Right lobe of liver (tissue), 6 donors: ENCODE data around the gene SEMA4B. TPM values are rescaled to one million over a fixed set of nuclear protein-coding genes. Genes with fewer than 3 reads are reported as not detected.

ENCODE experiments used
- ATAC-seq, 4 donors: fragments of 200-7000 bp; cut with Tn5 transposase; one replicate each; pipeline ENCODE4 v1.9.1; 2020; ENCODE audit warnings: mild to moderate bottlenecking in 4 of 4, moderate library complexity in 4 of 4
- DNase-seq, 3 donors: peaks; one replicate each; pipeline ENCODE4 v3.0.0-alpha.2; 2020
- H3K27ac ChIP-seq, 3 donors: fragments of 200-600 bp; one replicate each; pipeline ENCODE4 v1.8.0; 2022
- H3K27me3 ChIP-seq, 2 donors: fragments of 200-600 bp; one replicate each; pipeline ENCODE4 v1.8.0; 2022
- H3K36me3 ChIP-seq, 4 donors: fragments of 200-600 bp; sonication (generic) in 1 of 4; one replicate each; pipeline versions ENCODE4 v1.5.1 to v1.8.0; 2017 to 2022; ENCODE audit warnings: control low read depth in 1 of 4
- H3K4me1 ChIP-seq, 4 donors: fragments of 200-600 bp; sonication (generic) in 1 of 4; one replicate each; pipeline versions ENCODE4 v1.5.1 to v1.8.0; 2017 to 2022; ENCODE audit warnings: control low read depth in 1 of 4
- H3K4me3 ChIP-seq, 3 donors: fragments of 200-600 bp; one replicate each; pipeline ENCODE4 v1.8.0; 2022
- H3K9me3 ChIP-seq, 4 donors: fragments of 200-600 bp; sonication (generic) in 1 of 4; one replicate each; pipeline versions ENCODE4 v1.5.1 to v1.8.0; 2017 to 2022; ENCODE audit warnings: control low read depth in 1 of 4
- POLR2A ChIP-seq: fragments of 450-650 bp; IDR thresholded peaks from one replicate; pipeline ENCODE4 v1.6.1; 2017; ENCODE audit warnings: antibody characterized with exemption, mild to moderate bottlenecking
- WGBS: methylation state at CpG from one replicate; pipeline ENCODE4 v1.1.6; 2018; ENCODE audit warnings: low coverage, low lambda C conversion rate; ENCODE audit not compliant: insufficient coverage; ENCODE audit errors: missing lambda C conversion rate; 5-methylcytosine and 5-hydroxymethylcytosine counted together
- intact Hi-C, 2 donors: fragments of 100-400 bp; cut with DNase I; formaldehyde crosslinking; loops; one replicate each; pipeline versions ENCODE4 v1.11.2 to v1.14.1; 2022
- total RNA-seq, 6 experiments: library from RNA; depleted of rRNA in 2 of 6; stranded (reverse); fragments of >200 nt in 2 of 6; fragmentation: NEBNext Ultra II Directional in 3 of 6; extraction: Animal tissue kit (Norgen Biotek cat#: 25700) in 3 of 6; gene quantifications; one replicate each; pipeline versions ENCODE4 v1.1.0 to v1.2.4, GENCODE V29; 2016 to 2023
- TF ChIP-seq, protein P1 (sequence below), 4 donors: fragments of 200-600 bp in 3 of 4; fragments of 450-650 bp in 1 of 4; IDR thresholded peaks; one replicate each; pipeline versions ENCODE4 v1.5.1 to v1.8.0; 2016 to 2022; ENCODE audit warnings: antibody characterized with exemption in 4 of 4, mild to moderate bottlenecking in 2 of 4
- donor health status: DM: no; HTN: yes; CAD: no.
- donor health status: DM: no; HTN: no; CAD: no.
- donor health status: DM: no; HTN: no; CAD: no.
- donor health status: DM: no; HTN: yes; CAD: no.
- donor health status: DM: no; HTN: yes; CAD: no.

The SEMA4B gene
- total RNA-seq, 6 experiments from 2014 or later: 17.1 to 67.7 (median 20.3) TPM

DNA sequence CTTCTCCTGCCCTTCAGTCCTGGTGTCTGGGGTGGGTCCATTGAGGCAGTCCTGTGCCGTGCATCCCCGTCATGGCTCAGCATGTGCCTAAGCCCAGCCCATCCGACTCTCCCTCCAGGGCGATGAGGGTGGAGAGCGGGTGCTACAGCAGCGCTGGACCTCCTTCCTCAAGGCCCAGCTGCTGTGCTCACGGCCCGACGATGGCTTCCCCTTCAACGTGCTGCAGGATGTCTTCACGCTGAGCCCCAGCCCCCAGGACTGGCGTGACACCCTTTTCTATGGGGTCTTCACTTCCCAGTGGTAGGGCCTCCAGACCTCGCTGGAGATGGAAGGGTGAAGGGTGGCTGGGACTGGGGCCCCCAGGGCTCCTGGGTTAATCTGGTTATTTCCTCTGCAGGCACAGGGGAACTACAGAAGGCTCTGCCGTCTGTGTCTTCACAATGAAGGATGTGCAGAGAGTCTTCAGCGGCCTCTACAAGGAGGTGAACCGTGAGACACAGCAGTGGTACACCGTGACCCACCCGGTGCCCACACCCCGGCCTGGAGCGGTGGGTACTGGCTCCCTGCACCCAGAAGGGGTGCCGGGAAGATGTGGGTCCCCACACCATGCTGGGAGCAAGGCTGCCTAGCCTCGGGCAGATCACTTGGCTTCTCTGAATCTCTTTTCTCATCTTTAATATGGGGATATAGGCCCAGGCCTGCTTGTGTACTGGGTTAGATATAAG, 22.5 kb downstream of the SEMA4B start:
- WGBS: 76% methylated on average over 5 of the region's 22 CpGs
- Histone ChIP-seq H3K27ac (no peak overlapping the region), H3K27me3 (no peaks in the 10 kb centered on the region), H3K4me3 (no peak overlapping the region), H3K9me3 (no peaks in the 10 kb centered on the region), H3K4me1 (peaks cover 0 to 11% (median 0%) of the 10 kb centered on the region in 4 donors), H3K36me3 (peaks cover 11 to 69% (median 33%) of the 10 kb centered on the region in 4 donors)
- ATAC-seq: no peak
- no peak for DNase-seq
- TF ChIP-seq, protein P1, sequence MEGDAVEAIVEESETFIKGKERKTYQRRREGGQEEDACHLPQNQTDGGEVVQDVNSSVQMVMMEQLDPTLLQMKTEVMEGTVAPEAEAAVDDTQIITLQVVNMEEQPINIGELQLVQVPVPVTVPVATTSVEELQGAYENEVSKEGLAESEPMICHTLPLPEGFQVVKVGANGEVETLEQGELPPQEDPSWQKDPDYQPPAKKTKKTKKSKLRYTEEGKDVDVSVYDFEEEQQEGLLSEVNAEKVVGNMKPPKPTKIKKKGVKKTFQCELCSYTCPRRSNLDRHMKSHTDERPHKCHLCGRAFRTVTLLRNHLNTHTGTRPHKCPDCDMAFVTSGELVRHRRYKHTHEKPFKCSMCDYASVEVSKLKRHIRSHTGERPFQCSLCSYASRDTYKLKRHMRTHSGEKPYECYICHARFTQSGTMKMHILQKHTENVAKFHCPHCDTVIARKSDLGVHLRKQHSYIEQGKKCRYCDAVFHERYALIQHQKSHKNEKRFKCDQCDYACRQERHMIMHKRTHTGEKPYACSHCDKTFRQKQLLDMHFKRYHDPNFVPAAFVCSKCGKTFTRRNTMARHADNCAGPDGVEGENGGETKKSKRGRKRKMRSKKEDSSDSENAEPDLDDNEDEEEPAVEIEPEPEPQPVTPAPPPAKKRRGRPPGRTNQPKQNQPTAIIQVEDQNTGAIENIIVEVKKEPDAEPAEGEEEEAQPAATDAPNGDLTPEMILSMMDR (IDR thresholded peaks at IDR 0.05): no peak
- no peak for TF ChIP-seq POLR2A
- intact Hi-C loops: loop anchor here in 1 of 2 donors (10.0 kb wide), 1 partner anchor 79 kb away; no protein-coding TSS in a partner anchor

DNA sequence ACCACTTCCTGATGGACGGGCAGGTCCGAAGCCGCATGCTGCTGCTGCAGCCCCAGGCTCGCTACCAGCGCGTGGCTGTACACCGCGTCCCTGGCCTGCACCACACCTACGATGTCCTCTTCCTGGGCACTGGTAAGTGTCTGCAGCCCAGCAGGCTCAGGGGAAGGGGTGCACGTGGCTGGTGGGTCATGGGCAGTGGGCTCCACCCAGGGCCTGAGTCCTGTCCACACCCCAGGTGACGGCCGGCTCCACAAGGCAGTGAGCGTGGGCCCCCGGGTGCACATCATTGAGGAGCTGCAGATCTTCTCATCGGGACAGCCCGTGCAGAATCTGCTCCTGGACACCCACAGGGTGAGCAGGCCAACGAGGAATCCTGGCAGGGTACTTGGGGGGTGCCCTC, 23.9 kb downstream of the SEMA4B start:
- intact Hi-C loops: loop anchor here in 1 of 2 donors (10.0 kb wide), 1 partner anchor 80 kb away; no protein-coding TSS in a partner anchor
- ATAC-seq: no peak
- no peaks in the 10 kb centered on the region for H3K9me3 ChIP-seq
- WGBS: 77% methylated on average over 3 of the region's 17 CpGs
- H3K27me3 ChIP-seq: no peaks in the 10 kb centered on the region
- peaks cover 0 to 20% (median 4%) of the 10 kb centered on the region in 4 donors for H3K4me1 ChIP-seq
- DNase-seq: no peak
- no peak overlapping the region for H3K4me3 ChIP-seq
- peaks cover 12 to 78% (median 39%) of the 10 kb centered on the region in 4 donors for H3K36me3 ChIP-seq
- TF ChIP-seq POLR2A: no peak
- TF ChIP-seq, protein P1 (IDR thresholded peaks at IDR 0.05): no peak
- H3K27ac ChIP-seq: no peak overlapping the region

DNA sequence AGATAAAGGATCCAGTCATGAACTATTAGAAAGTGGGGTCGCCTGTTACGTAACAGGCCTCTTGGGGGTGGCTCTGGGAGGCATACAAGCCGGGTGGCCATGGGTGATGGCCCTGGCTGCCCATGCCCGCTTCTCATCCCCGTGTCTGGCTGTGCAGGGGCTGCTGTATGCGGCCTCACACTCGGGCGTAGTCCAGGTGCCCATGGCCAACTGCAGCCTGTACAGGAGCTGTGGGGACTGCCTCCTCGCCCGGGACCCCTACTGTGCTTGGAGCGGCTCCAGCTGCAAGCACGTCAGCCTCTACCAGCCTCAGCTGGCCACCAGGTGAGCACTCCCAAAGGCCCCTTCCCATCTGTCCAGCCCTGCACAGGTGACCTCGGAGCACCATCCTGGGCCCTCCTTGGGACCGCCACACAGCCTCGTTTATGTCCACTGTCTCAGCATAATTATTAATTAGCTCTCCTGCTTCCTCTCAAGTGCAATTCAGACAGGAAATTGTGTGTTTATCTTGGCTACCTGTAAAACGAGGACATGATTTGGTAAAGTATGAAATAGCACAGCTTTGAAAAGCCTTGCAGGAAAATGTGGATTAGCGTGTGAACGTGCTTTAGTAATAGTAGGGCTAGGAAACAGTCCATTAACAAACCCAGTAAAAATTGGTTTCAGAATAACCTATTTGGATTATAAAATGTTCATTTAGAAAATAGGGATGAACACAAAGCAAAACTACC, 24.5 kb downstream of the SEMA4B start:
- Histone ChIP-seq H3K4me3 (no peak overlapping the region), H3K9me3 (no peaks in the 10 kb centered on the region), H3K4me1 (peaks cover 0 to 24% (median 7%) of the 10 kb centered on the region in 4 donors), H3K27me3 (no peaks in the 10 kb centered on the region), H3K36me3 (peaks cover 14 to 83% (median 42%) of the 10 kb centered on the region in 4 donors), H3K27ac (no peak overlapping the region)
- intact Hi-C loops: loop anchor here in 1 of 2 donors (10.0 kb wide), 1 partner anchor 81 kb away; no protein-coding TSS in a partner anchor
- TF ChIP-seq, protein P1 (IDR thresholded peaks at IDR 0.05): no peak
- no peak for TF ChIP-seq POLR2A
- DNase-seq (no peak), ATAC-seq (no peak)
- 70% methylated on average over 7 of the region's 18 CpGs for WGBS

DNA sequence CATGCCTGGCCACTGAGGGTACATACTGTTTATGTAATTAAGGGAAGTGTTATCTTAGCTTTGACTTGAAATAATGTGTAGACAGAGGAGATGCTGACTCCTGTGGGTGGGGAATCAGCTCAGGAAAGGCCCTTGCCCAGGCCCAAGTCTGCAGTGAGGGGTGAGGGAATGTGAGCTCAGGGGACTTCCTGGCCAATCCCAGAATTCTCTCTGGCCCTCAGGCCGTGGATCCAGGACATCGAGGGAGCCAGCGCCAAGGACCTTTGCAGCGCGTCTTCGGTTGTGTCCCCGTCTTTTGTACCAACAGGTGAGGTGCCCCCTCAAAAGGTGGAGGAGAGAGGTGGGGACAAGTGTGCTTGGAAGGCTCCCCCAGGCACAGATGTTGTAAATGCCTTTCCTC, 26.2 kb downstream of the SEMA4B start:
- no peaks in the 10 kb centered on the region for H3K9me3 ChIP-seq
- H3K27me3 ChIP-seq: no peaks in the 10 kb centered on the region
- peaks cover 0 to 32% (median 15%) of the 10 kb centered on the region in 4 donors for H3K4me1 ChIP-seq
- 100% methylated on average over 1 of the region's 7 CpGs for WGBS
- intact Hi-C loops: loop anchor here in 1 of 2 donors (10.0 kb wide), 1 partner anchor 83 kb away; no protein-coding TSS in a partner anchor
- H3K36me3 ChIP-seq: peaks cover 14 to 77% (median 42%) of the 10 kb centered on the region in 4 donors
- TF ChIP-seq POLR2A: no peak
- TF ChIP-seq, protein P1 (IDR thresholded peaks at IDR 0.05): no peak
- no peak overlapping the region for H3K4me3 ChIP-seq
- ATAC-seq (no peak), DNase-seq (no peak)
- no peak overlapping the region for H3K27ac ChIP-seq
